H9 (cell line): ENCODE results near the gene PVR. TPM values are rescaled to one million over a fixed set of nuclear protein-coding genes. Genes with fewer than 3 reads are reported as not detected.
"Not testable (repeated sequence)": the region's sequence is repeated elsewhere in the genome, so short reads cannot be mapped to it uniquely, and the experiment has no call there.

Source experiments
- DNase-seq: peaks from one replicate; pipeline ENCODE4 v3.0.0-alpha.2; 2017
- H2AFZ ChIP-seq: one replicate; pipeline ENCODE4 v1.6.1; 2013; ENCODE audit warnings: mild to moderate bottlenecking, low read length, control low read depth, moderate library complexity
- H2AK5ac ChIP-seq: 2 replicates; pipeline ENCODE4 v1.6.1; 2013; ENCODE audit warnings: low read length, control low read depth, mixed read lengths; ENCODE audit not compliant: insufficient read length
- H2BK120ac ChIP-seq: one replicate; pipeline ENCODE4 v1.6.1; 2013; ENCODE audit warnings: low read depth, mild to moderate bottlenecking, low read length, control low read depth, inconsistent platforms; ENCODE audit not compliant: poor library complexity, severe bottlenecking
- H2BK12ac ChIP-seq: 2 replicates; pipeline ENCODE4 v1.6.1; 2013; ENCODE audit warnings: low read length, control low read depth, mixed read lengths, low read depth; ENCODE audit not compliant: insufficient read length
- H2BK15ac ChIP-seq: 2 replicates; pipeline ENCODE4 v1.6.1; 2013; ENCODE audit warnings: low read depth, low read length, control low read depth
- H2BK20ac ChIP-seq: one replicate; pipeline ENCODE4 v1.6.1; 2013; ENCODE audit warnings: low read depth, mild to moderate bottlenecking, low read length, control low read depth, inconsistent platforms; ENCODE audit not compliant: poor library complexity, severe bottlenecking
- H2BK5ac ChIP-seq: 2 replicates; pipeline ENCODE4 v1.6.1; 2013; ENCODE audit warnings: low read length, control low read depth, mixed read lengths; ENCODE audit not compliant: insufficient read length
- H3K14ac ChIP-seq: 2 replicates; pipeline ENCODE4 v1.6.1; 2013; ENCODE audit warnings: low read length, control low read depth; ENCODE audit not compliant: insufficient read depth
- H3K18ac ChIP-seq: 2 replicates; pipeline ENCODE4 v1.6.1; 2013; ENCODE audit warnings: low read depth, mild to moderate bottlenecking, mixed read lengths, low read length, control low read depth; ENCODE audit not compliant: insufficient read length
- H3K23ac ChIP-seq: 2 replicates; pipeline ENCODE4 v1.6.1; 2013; ENCODE audit warnings: low read length, control low read depth, mixed read lengths, low read depth; ENCODE audit not compliant: insufficient read length
- H3K23me2 ChIP-seq: 2 replicates; pipeline ENCODE4 v1.6.1; 2013; ENCODE audit warnings: low read depth, mild to moderate bottlenecking, mixed read lengths, low read length, control low read depth; ENCODE audit not compliant: insufficient read length, poor library complexity, severe bottlenecking
- H3K27ac ChIP-seq: 2 replicates; pipeline ENCODE4 v1.5.1; 2013; ENCODE audit warnings: low read length, control low read depth, mixed read lengths, low read depth; ENCODE audit not compliant: insufficient read length
- H3K27me3 ChIP-seq: 2 replicates; pipeline ENCODE4 v1.6.1; 2013; ENCODE audit warnings: low read length, control low read depth, inconsistent platforms; ENCODE audit not compliant: insufficient read depth
- H3K4ac ChIP-seq: 2 replicates; pipeline ENCODE4 v1.6.1; 2013; ENCODE audit warnings: low read depth, mild to moderate bottlenecking, control low read depth, inconsistent platforms, low read length, moderate library complexity
- H3K4me1 ChIP-seq: 2 replicates; pipeline ENCODE4 v1.6.1; 2013; ENCODE audit warnings: low read length, control low read depth, inconsistent platforms; ENCODE audit not compliant: insufficient read depth
- H3K4me2 ChIP-seq: 2 replicates; pipeline ENCODE4 v1.6.1; 2013; ENCODE audit warnings: low read length, control low read depth, mixed read lengths; ENCODE audit not compliant: insufficient read length, insufficient read depth
- H3K56ac ChIP-seq: 2 replicates; pipeline ENCODE4 v1.6.1; 2013; ENCODE audit warnings: low read depth, mild to moderate bottlenecking, mixed read lengths, low read length, control low read depth; ENCODE audit not compliant: insufficient read length
- H3K79me1 ChIP-seq: 2 replicates; pipeline ENCODE4 v1.6.1; 2013; ENCODE audit warnings: low read depth, mild to moderate bottlenecking, moderate library complexity, low read length, control low read depth, inconsistent platforms; ENCODE audit not compliant: insufficient read depth, poor library complexity, severe bottlenecking
- H3K79me2 ChIP-seq: 2 replicates; pipeline ENCODE4 v1.6.1; 2013; ENCODE audit warnings: low read length, control low read depth, inconsistent platforms; ENCODE audit not compliant: insufficient read depth
- H3K9ac ChIP-seq: 2 replicates; pipeline ENCODE4 v1.6.1; 2013; ENCODE audit warnings: low read length, control low read depth, mixed read lengths; ENCODE audit not compliant: insufficient read length; ENCODE audit errors: extremely low read depth
- H3K9me3 ChIP-seq: one replicate; pipeline ENCODE4 v1.6.1; 2013; ENCODE audit warnings: low read depth, low read length, inconsistent platforms; ENCODE audit not compliant: control insufficient read depth
- H3T11ph ChIP-seq: one replicate; pipeline ENCODE4 v1.6.1; 2013; ENCODE audit warnings: mild to moderate bottlenecking, low read length, control low read depth, inconsistent platforms
- H4K20me1 ChIP-seq: one replicate; pipeline ENCODE4 v1.6.1; 2013; ENCODE audit not compliant: control insufficient read depth, insufficient read length, insufficient read depth
- H4K5ac ChIP-seq: 2 replicates; pipeline ENCODE4 v1.6.1; 2013; ENCODE audit warnings: low read depth, mild to moderate bottlenecking, mixed read lengths, low read length, control low read depth; ENCODE audit not compliant: insufficient read length
- H4K8ac ChIP-seq: replicated peaks from 2 replicates; pipeline ENCODE4 v1.6.1; 2013; ENCODE audit warnings: low read length, control low read depth, mixed read lengths, low read depth; ENCODE audit not compliant: insufficient read length
- H4K91ac ChIP-seq: 2 replicates; pipeline ENCODE4 v1.6.1; 2013; ENCODE audit warnings: low read depth, mild to moderate bottlenecking, moderate library complexity, mixed read lengths, low read length, control low read depth; ENCODE audit not compliant: insufficient read length
- H3K27ac Mint-ChIP-seq, 3 experiments: 2 replicates in 2 of 3; 3 replicates in 1 of 3; pipeline ENCODE4 v1.8.0; 2020 to 2021; ENCODE audit warnings: mixed read lengths in 3 of 3, mild to moderate bottlenecking in 1 of 3, moderate library complexity in 1 of 3
- H3K27me3 Mint-ChIP-seq: 2 replicates; pipeline ENCODE4 v1.8.0; 2021; ENCODE audit warnings: low read depth, mild to moderate bottlenecking, moderate library complexity, mixed read lengths
- H3K36me3 Mint-ChIP-seq, 3 experiments: 2 replicates in 2 of 3; 3 replicates in 1 of 3; pipeline ENCODE4 v1.8.0; 2020 to 2021; ENCODE audit warnings: low read depth in 3 of 3, mixed read lengths in 3 of 3; ENCODE audit not compliant: insufficient read depth in 1 of 3
- H3K4me1 Mint-ChIP-seq, 2 experiments: 2 replicates each; pipeline ENCODE4 v1.8.0; 2020; ENCODE audit warnings: mixed read lengths in 2 of 2
- H3K4me3 Mint-ChIP-seq, 2 experiments: 2 replicates in 1 of 2; 3 replicates in 1 of 2; pipeline ENCODE4 v1.8.0; 2020 to 2021; ENCODE audit warnings: mild to moderate bottlenecking in 2 of 2, mixed read lengths in 2 of 2, moderate library complexity in 1 of 2
- H3K9me3 Mint-ChIP-seq, 2 experiments: 2 replicates in 1 of 2; 3 replicates in 1 of 2; pipeline ENCODE4 v1.8.0; 2020; ENCODE audit warnings: mild to moderate bottlenecking in 2 of 2, mixed read lengths in 2 of 2, moderate library complexity in 1 of 2
- WGBS: extraction: QIAGEN DNeasy Blood & Tissue Kit; methylation state at CpG from one replicate; pipeline ENCODE4 v1.1.7; 2013; ENCODE audit warnings: missing lambda C conversion rate, low lambda C conversion rate, mixed read lengths; ENCODE audit not compliant: insufficient read length; ENCODE audit errors: extremely low coverage; 5-methylcytosine and 5-hydroxymethylcytosine counted together
- total RNA-seq: library from RNA; stranded (reverse); gene quantifications from 2 replicates; pipeline ENCODE4 v1.2.1, GENCODE V29; 2021

PVR gene
- total RNA-seq, 1 experiment from 2014 or later: 29.2 TPM

GRCh38 chr19:44634058-44634457 lies 9.7 kb upstream of the PVR start:
- not testable (repeated sequence) for H3K4me1 ChIP-seq, H3K4me2 ChIP-seq, H3K27ac Mint-ChIP-seq, H3K23me2 ChIP-seq, H3K4ac ChIP-seq, H3K18ac ChIP-seq, H2BK12ac ChIP-seq, H2BK120ac ChIP-seq, H3K9ac ChIP-seq, H3K27me3 Mint-ChIP-seq, H3K79me1 ChIP-seq, H4K5ac ChIP-seq, H3K14ac ChIP-seq, H2BK20ac ChIP-seq, H2AK5ac ChIP-seq, H2BK15ac ChIP-seq, H3T11ph ChIP-seq, H4K91ac ChIP-seq, H3K23ac ChIP-seq, H2AFZ ChIP-seq, H4K20me1 ChIP-seq, H3K27me3 ChIP-seq, H3K4me3 Mint-ChIP-seq, H3K9me3 Mint-ChIP-seq, H4K8ac ChIP-seq, H3K56ac ChIP-seq, H3K9me3 ChIP-seq, H3K27ac ChIP-seq, DNase-seq, H2BK5ac ChIP-seq, H3K79me2 ChIP-seq
- no CpG with 5 or more reads among the region's 5 CpGs for whole genome bisulfite sequencing
- Mint-ChIP-seq H3K36me3 (peaks cover 0 to 12% (median 7%) of the 10 kb centered on the region in 3 experiments; a peak in 4 of 7 replicates), H3K4me1 (peaks cover 38 to 41% of the 10 kb centered on the region in 2 experiments)
